ENCODE data around the gene MPI.
"Not testable (repeated sequence)": the region's sequence is repeated elsewhere in the genome, so short reads cannot be mapped to it uniquely, and the experiment has no call there.

MPI gene

DNA sequence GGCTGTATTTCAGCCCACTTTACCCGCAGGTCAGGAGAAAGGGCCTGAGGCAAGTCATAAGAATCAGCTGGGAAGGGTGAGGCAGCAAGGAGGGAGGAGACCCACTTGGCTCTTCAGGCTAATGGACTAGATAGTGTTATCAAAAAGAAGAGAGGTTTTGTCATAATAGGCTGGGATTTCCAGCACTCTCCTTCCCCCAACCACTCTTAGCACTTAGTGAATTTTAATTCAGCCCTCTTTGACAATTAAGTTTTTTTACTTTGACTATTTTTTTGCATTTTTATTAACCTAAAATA is 771 bp downstream of the MPI start:
- no peak for DNase-seq

DNA sequence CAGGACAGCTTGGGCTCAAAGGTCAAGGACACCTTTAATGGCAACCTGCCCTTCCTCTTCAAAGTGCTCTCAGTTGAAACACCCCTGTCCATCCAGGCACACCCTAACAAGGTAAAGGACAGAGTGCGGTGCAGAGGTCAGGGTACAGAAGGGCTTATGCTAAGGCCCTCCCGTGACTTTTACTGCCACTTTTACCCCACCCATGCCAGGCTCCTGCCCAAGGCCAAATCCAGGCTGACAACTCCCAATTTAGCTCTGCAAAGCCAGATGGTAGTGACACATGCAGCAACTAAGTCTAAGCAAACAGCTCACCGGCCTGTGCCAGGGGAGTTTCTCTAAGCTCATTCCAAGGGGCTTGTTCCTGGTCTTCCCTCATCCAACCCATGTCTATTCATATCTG is 1.6 kb downstream of the MPI start:
- no peak for DNase-seq

DNA sequence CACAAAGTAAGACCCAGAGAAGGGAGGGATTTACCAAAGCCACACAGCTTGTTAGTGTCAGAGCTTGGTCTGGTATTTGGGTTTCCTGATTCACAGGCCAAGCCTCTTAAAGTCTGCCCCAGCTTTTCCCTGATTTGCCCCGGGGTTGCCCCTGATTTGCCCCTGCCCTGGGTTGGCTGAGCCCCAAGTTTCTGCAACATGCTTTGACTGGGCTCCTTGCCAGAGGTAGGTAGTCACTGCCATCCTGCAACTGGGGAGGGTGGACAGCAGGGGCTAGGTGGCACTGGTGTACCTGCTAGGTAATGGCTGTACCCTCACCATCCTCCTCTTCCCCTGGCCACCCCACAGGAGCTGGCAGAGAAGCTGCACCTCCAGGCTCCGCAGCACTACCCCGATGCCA is 2.5 kb downstream of the MPI start:
- DNase-seq: no peak

DNA sequence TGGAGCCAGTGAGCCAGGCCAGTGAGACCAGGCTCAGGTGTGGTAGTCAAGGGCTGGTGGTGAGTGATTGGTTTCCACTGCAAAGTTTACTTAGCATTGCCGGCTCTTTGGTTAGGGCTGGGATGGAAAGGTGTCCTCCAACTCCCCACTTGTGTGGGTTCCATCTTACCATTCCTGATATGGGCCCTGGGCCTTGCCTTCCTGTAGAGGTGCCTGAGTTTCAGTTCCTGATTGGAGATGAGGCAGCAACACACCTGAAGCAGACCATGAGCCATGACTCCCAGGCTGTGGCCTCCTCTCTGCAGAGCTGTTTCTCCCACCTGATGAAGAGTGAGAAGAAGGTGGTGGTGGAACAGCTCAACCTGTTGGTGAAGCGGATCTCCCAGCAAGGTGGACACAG is 3.1 kb downstream of the MPI start:
- DNase-seq: no peak

DNA sequence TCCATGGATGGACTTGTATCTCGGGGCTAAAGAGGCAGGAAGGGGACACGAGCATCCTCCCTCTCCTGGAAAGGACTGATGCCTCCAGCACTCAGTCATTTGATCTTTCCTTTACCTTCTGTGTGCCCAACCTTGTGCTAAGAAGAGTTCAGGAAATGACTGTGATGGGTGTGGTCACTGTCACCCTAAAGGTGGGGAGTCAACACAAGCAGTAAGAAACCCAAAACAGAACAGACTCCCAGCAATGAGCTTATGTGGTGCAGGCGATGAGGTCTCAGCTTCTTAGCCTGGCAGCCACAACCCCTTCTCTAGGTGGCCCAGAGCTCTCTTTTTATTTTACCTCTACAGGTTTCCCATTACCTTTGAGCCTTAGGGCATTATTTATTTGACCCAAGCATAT is 3.8 kb downstream of the MPI start:
- no peak for DNase-seq

DNA sequence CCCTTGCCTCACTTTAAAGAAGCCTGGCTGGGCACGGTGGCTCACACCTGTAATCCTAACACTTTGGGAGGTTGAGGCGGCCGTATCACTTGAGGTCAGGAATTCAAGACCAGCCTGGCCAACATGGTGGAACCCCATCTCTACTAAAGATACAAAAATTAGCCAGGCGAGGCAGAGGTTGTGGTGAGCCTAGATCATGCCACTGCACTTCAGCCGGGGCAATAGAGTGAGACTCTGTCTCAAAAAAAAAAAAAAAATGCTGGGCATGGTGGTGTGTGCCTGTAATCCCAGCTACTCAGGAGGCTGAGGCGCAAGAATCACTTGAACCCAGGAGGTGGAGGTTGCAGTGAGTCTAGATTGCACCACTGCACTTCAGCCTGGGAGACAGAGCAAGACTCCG is 4.5 kb downstream of the MPI start:
- not testable (repeated sequence) for DNase-seq

DNA sequence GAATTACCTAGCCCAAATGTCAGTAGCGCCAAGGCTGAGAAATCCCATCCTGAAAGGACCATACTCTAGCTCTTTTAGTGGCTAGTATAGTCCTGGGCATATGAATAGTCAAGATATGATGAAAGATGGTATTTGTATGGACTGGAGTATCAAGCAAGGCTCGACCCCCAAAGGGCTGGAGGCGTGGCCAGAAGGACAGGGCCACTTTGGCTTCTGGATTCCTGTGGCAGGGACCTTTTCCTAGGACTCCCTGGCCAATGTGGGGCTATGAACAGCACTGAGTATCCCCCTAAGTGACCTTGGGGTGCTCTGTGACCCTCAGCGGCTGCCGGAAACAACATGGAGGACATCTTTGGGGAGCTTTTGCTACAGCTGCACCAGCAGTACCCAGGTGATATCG is 6.0 kb downstream of the MPI start:
- no peak for DNase-seq

DNA sequence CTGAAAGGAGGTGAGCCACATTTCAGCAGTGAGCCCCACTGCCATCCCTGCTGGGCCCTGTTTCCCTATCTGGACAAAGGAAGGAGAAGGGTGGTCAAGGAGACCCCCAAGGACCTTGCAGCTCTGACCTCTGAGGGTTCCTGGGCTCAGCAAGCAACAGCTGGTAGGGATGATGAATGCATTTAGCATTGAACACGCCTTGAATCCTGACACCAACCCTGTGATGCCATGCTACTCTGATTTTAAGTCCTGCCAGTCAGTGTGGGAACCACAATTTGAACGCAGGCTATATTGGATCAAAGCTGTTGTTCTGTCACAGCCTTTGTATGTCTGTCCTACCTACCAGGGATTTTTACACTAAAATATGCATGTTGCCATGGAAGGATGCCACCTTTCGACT is 6.5 kb downstream of the MPI start:
- DNase-seq: no peak

DNA sequence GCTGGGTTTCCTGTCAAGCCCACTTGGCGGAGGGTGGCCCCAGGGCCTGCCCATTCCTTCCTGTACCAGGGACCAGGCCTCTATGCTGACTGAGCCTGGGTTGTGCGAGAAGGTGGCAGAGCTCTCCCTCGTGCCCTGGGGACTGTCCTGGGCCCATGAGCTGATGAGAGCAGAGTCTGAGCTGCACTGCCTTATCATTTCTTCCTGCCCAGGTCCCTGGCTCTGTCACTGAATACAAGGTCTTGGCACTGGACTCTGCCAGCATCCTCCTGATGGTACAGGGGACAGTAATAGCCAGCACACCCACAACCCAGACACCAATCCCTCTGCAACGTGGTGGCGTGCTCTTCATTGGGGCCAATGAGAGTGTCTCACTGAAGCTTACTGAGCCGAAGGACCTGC is 7.5 kb downstream of the MPI start:
- DNase-seq: peak in 1 of 58 donors; percentile 22

DNA sequence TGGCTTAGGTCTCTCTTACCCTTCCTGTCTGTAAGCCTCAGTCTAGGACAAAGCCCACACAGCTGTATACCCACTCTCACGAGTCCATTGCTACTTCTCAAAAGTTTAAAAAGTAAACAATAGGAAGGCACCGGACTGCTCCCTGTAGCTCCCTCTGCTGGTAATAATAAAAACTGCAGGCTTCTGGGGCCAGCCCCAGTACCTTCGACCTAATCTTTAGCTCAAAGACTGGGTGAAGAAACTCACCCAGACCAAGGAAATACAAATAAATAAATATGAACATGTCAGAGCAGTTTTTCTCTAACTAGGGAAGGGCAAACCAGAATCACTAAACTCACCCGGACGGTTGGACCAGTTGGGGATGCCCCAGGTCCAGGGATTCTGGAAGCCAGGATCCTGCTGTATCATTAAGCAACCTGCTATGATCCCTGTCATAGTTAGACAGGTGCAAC is 11.8 kb downstream of the MPI start:
- peak in 24 of 58 donors; percentile 3 to 59 (median 13) for DNase-seq

DNA sequence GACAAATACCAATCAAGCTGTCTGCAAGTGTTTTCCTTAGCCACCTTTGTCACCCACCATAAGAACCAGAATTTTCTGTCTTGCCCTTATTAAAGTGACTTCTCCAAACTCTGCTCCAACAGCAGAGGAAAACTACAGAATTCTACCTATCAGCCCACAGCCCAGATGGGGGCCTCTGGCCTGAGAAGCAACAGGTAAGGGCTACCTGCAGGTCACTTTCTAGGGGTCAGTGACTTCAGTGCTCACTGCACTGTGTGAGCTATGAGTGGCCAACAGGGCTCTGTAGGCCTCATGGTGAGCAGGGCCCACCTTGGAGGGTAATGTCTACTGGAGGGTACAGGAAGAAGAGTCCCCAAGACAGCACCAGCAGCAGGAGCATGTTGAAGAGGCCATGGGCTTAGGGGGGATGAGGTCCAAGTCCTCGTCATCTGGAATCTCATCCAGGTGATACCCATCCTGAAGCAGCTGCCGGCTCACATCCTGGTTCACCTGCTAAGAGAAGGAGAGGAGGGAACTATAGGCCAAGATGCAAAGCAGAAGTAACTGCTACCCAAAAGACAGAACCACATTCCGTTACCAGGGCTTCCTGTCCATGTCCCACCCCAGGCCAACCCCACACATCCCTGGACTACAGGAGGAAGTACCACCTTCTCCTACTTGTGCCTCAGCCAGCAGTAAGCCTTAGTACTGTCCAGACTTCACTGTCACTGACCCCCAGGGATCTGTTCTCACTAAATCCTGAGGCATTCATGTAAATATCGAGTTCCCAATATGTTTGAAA is 12.6 kb downstream of the MPI start:
- DNase-seq: no peak

DNA sequence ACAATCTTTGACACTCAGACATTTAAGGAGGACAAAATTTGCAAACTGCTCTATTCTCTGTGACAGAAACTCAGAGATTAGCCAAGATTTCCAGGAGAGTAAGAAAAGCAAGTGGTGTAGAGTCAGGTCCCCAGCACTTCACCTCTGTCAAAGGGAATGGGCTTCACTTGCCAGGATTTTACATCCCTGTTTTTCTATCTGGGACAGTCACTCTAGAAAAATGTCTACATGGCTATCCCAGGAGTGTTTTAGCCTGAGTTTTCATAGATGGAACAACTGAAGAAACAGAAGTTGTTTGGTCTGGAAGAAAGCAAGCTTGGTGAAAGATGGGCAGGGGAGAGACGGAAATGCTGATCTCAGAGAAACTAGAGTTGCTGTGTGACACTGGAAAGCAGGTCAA is 13.8 kb downstream of the MPI start:
- no peak for DNase-seq

DNA sequence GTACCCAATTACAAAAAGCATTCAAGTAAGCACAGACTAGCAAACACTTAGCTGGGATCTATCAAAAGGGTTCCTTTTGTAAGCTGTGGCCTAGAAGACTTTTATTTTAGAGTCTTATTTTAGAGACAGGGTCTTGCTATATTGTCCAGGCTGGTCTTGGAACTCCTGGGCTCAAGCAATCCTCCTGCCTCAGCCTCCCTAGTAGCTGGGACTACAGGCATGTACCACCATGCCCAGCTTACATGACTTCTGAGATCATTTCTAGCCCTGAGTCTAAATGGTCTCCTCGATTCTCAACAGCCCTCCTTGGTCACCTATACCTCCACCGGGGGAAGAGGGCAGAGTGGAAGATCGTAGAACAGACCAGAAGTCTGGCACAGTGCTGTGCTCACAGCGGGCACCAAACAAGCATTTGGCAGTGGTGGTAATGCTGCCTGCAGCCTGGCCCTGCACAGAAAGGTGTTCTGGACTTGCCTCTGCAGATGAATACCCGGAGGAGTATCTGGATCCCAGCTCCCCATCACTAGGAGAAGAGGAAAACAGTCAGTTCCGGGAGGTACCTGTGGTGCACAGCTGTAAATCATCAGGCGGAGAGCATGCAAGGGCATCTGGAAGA is 14.5 kb downstream of the MPI start:
- DNase-seq: no peak

DNA sequence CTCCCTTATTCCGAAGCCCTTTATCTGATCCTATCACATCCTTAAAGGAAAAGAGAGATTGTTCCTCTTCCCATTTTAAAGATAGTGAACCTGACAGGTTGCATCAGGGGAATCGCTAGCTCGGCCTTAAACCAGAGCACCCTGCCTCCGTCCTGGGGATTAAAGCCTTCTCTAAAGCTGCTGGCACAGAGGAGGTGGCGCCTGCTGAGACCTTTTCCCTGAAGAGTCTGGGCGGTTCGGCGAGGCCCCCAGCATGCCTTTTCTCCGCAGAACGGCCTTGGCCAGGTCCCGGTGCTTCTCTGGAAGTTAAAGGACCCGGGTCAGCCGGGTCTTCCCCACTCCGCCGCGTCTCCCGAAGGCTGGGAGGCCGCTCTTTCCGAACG is 16.2 kb downstream of the MPI start:
- DNase-seq: peak in 26 of 58 donors; percentile 34 to 64 (median 52)

DNA sequence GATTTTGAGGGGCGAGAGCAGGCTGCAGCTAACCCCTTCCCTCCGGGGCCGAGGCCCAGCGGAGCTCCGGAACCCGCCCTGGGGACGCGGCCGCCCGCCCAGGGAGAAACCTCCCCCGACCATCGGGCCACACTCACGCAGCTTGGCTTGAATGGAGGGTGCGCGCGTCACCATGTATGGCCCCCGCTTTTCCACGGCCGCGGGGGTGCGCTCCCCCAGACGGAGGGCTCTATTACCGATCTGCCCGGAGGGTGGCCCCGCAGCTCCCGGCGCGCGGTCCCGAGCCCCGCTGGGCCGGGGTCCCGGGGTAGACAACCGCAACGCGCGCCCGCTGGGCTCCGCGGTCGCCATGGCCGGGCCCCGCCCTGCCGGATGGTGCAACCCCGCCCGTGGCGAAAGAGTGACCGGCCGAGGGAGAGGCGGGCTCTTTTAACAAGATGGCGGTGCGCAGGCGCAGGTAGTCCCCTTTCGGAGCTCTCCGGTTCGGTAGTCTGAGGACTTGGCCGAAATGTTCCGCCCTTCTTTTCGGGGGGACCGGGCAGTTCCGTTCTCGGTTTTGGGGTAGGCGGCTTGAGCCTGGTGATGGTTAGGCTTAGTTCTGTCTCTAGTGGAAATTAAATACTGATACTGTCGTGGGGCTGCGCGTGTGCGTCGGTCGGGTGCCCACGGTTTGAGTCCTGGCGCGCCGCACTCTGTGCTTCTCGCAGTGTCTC is 16.8 kb downstream of the MPI start, which contains the start of gene FAM219B:
FAM219B (minus strand) TSS at position 402 of the 713 bp plus-strand sequence; CDS start at position 351, 51 bp downstream.
- peak; percentile 11 to 94 (median 86) for DNase-seq

DNA sequence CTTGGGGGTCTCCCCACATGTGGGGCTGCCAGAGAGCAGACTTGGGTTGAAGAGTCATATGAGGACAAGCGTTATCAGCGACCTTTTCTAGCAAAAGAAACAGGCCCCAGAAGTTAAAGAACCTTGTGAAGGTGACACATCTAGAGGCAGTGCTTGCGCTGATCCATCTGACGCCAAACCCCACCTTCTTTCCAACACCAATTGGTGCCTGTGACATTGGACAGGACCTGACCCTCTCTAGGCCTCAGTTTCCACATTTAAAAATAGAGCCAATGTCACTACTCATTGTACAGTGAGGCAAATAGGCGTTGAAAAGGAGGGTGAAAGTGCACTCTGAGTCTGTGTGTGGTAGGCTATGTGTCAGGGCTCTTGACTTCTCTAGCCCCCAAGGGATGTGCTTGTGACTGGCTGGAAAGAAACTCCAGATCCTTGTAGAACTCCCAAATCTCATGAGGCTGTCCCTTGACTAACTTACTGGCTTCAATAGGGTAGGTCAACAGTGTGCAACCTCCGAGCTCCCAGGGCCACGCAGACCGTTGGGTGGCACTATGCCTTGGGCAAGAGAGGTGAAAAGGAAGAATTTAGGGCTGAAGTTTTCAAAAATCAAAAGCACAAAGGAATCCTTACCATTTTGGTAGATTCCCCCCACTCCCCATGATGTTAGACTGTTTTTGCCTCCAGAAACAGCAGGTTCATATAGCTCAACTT is 17.5 kb downstream of the MPI start:
- peak in 3 of 58 donors; percentile 35 to 71 (median 66) for DNase-seq

DNA sequence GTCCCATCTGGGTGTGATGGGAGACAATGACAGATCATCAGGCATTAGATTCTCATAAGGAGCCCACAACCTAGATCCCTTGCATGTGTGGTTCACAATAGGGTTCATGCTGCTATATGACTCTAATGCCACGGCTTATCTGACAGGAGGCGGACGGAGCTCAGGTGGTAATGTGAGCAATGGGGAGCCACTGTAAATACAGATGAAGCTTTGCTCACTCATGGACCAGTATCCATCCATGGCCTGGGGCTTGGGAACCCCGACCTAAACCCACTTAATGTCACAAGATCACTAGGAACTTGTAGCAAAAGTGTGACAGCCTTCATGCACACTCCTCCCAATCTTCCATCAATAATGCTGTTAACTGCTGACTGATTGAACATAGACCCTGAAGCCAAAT is 18.8 kb downstream of the MPI start:
- DNase-seq: no peak

DNA sequence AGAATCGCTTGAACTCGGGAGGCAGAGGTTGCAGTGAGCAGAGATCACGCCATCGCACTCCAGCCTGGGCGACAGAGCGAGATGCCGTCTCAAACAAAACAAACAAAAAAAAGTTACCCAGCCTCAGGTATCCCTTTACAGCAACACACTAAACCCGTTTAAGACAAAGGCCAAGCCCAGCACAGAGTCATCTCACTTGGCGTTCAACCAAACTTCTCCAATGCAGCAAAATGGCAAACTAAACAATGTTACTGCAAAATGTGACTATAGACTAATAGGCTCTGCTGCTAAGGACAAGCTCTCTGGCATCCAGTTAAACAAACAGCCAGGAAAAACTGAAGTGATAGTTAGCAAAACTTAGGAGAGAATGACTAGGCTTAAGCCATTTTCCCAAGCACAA is 23.2 kb downstream of the MPI start:
- no peak for DNase-seq

DNA sequence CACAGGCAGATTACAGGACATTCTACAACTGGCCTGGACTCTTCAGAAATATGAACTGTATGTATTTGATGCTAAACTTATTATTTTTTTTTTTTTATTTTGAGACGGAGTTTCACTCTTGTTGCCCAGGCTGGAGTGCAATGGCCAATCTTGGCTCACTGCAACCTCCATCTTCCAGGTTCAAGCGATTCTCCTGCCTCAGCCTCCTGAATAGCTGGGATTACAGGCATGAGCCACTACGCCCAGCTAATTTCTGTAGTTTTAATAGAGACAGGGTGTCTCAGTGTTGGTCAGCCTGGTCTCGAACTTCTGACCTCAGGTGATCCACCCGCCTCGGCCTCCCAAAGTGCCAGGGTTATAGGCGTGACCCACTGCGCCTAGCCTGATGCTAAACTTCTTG is 24.0 kb downstream of the MPI start:
- DNase-seq: not testable (repeated sequence)

DNA sequence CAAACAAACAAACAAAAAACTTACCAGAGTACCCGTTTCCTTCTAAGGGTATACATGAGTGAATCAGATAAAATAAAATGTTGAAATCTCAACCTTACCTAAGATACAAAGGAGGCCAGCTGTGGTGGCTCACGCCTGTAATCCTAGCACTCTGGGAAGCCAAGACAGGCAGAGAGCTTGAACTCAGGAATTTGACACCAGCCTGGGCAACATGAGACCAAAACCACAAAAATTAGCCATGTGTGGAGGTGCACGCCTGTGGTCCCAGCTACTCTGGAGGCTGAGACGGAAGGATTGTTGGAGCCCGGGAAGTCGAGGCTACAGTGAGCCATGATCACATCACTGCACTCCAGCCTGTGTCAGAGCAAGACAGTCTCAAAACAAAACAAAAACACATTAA is 27.8 kb downstream of the MPI start:
- DNase-seq: no peak

DNA sequence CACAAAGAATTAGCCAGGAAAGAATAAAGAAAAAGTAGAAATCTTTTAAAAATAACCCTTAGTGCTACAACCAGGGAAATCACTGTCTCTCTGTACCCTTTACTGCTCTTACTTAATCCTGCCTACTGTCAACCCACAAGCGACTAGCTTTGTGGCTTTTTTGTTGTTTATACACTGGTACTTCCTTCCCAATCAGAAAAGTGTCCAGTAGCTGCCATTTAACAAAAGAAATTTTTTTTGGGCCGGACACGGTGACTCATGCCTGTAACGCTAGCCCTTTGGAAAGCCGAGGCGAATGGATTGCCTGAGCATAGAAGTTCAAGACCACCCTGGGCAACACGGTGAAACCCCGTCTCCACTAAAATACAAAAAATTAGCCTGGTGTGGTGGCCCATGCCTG is 30.6 kb downstream of the MPI start:
- no peak for DNase-seq

DNA sequence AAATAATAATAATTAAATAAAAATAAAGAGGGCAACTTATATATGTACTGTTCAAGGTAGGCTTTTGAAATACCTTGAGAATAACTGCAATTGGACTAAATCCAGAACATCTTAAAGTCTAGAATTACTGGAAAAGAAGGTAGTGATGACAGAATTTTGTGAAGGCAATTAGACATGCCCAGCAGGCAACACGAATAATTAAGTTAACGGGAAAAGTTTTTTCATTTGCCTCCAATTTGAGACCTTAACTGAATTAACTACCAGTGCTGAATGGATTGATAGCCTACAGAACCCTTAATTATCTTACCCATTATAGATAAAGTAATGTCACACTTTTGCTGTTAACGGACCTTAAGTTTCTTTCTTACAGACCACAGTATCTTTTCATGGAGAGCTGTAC is 34.7 kb downstream of the MPI start:
- no peak for DNase-seq
